Progenitor cell of endocrine pancreas (in vitro differentiated cells): ENCODE measurements around the gene ETV3L. TPM values are rescaled to one million over a fixed set of nuclear protein-coding genes. Genes with fewer than 3 reads are reported as not detected.
A peak's percentile ranks its signal among the peaks of the same experiment; 100 is the strongest.
"Not testable (repeated sequence)": the region's sequence is repeated elsewhere in the genome, so short reads cannot be mapped to it uniquely, and the experiment has no call there.

Experiments used
- DNase-seq: peaks from one replicate; pipeline ENCODE4 v3.0.0; 2021; ENCODE audit warnings: low spot score; ENCODE audit not compliant: unreplicated experiment
- H3K27ac Mint-ChIP-seq: 2 replicates; pipeline ENCODE4 v1.8.0; 2021; ENCODE audit warnings: mild to moderate bottlenecking, moderate library complexity, mixed read lengths
- H3K27me3 Mint-ChIP-seq: 2 replicates; pipeline ENCODE4 v1.8.0; 2021; ENCODE audit warnings: mixed read lengths
- H3K36me3 Mint-ChIP-seq: 2 replicates; pipeline ENCODE4 v1.8.0; 2022; ENCODE audit warnings: mixed read lengths; ENCODE audit not compliant: insufficient read depth
- H3K4me1 Mint-ChIP-seq: 2 replicates; pipeline ENCODE4 v1.8.0; 2021; ENCODE audit warnings: low read depth, mixed read lengths
- H3K4me3 Mint-ChIP-seq: 2 replicates; pipeline ENCODE4 v1.8.0; 2021; ENCODE audit warnings: low read depth, mild to moderate bottlenecking, moderate library complexity, mixed read lengths
- H3K9me3 Mint-ChIP-seq: 2 replicates; pipeline ENCODE4 v1.8.0; 2021; ENCODE audit warnings: low read depth, mixed read lengths
- CTCF ChIP-seq: fragments of 200-600 bp; sonication (generic); IDR thresholded peaks from one replicate; pipeline ENCODE4 v1.5.0; 2021; ENCODE audit warnings: antibody characterized with exemption, mild to moderate bottlenecking; ENCODE audit not compliant: unreplicated experiment
- total RNA-seq: library from RNA; stranded (reverse); gene quantifications from 2 replicates; pipeline ENCODE4 v1.2.1, GENCODE V29; 2021

The ETV3L gene
- total RNA-seq, 1 donor from 2014 or later: 0.72 TPM

GRCh38 chr1:157069601-157070000 lies 30.0 kb downstream of the ETV3L start:
- H3K36me3 Mint-ChIP-seq: no peaks in the 10 kb centered on the region
- H3K27me3 Mint-ChIP-seq: peaks cover 11% of the 10 kb centered on the region
- TF ChIP-seq CTCF: no peak
- no peak for DNase-seq
- no peaks in the 10 kb centered on the region for H3K4me1 Mint-ChIP-seq
- H3K4me3 Mint-ChIP-seq: no peak overlapping the region
- no peaks in the 10 kb centered on the region for H3K9me3 Mint-ChIP-seq
- H3K27ac Mint-ChIP-seq: no peak overlapping the region

DNA sequence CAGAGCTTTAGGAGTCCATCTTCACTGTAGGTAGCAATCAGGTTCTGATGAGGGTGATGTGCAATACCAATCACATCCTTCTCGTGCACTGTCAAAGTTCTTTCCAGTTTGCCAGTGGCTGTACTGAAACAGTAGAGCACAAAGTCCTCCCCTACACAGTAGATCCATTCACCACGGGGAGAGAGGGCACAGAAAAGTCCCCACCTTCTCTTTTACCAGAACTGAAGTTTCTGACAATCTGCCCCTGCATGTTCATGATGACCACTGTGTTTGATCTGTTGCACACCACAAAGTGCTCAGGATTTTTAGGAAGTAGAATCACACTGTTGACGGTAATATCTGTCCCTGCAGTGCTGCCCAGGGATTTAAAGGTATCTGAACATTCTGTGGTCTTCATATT lies 40.4 kb downstream of the ETV3L start:
- not testable (repeated sequence) for DNase-seq, H3K4me1 Mint-ChIP-seq, H3K27me3 Mint-ChIP-seq, H3K36me3 Mint-ChIP-seq, H3K27ac Mint-ChIP-seq, H3K4me3 Mint-ChIP-seq
- H3K9me3 Mint-ChIP-seq: peaks cover 15% of the 10 kb centered on the region

DNA sequence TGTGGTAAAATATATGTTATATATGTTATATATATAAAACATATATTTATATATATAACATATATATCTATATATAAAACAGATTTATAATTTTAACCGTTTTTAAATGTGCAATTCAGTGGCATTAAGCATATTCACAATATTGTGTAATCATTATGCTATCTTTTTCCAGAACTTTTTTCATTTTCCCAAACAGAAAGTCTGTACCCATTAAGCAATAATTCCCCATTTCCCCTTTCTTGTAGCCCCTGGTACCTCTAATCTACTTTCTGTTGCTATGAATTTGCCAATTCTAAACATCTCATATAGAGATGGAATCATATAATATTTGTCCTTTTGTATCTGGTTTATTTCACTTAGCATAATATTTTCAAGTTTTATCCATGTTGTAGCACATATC lies 43.3 kb downstream of the ETV3L start:
- Mint-ChIP-seq H3K4me3 (no peak overlapping the region), H3K27ac (no peak overlapping the region), H3K9me3 (peaks cover 14% of the 10 kb centered on the region), H3K4me1 (no peaks in the 10 kb centered on the region), H3K36me3 (no peaks in the 10 kb centered on the region), H3K27me3 (no peaks in the 10 kb centered on the region)
- no peak for TF ChIP-seq CTCF
- DNase-seq: no peak

DNA sequence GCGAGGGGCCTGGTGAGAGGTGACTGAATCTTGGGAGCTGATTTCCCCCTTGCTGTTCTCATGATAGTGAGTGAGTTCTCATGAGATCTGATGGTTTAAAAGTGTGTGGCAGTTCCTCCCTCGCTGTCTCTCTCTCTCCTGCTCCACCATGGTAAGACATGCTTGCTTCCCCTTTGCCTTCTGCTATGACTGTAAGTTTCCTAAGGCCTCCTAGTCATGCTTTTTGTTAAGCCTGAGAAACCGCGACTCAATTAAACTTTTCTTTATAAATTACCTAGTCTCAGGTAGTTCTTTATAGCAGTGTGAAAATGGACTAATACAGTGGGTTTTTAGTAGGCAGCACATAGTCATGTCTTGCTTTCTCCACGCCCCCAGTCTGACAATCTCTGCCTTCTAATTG lies 43.9 kb downstream of the ETV3L start:
- H3K4me1 Mint-ChIP-seq, DNase-seq, H3K27ac Mint-ChIP-seq, H3K27me3 Mint-ChIP-seq, H3K36me3 Mint-ChIP-seq, H3K4me3 Mint-ChIP-seq: not testable (repeated sequence)
- peaks cover 12% of the 10 kb centered on the region for H3K9me3 Mint-ChIP-seq

GRCh38 chr1:157050836-157051235 lies 48.8 kb downstream of the ETV3L start:
- DNase-seq: no peak
- peaks cover 7% of the 10 kb centered on the region for H3K4me1 Mint-ChIP-seq
- peaks cover 11% of the 10 kb centered on the region for H3K9me3 Mint-ChIP-seq
- no peaks in the 10 kb centered on the region for H3K27me3 Mint-ChIP-seq
- no peak overlapping the region for H3K27ac Mint-ChIP-seq
- no peaks in the 10 kb centered on the region for H3K36me3 Mint-ChIP-seq
- no peak overlapping the region for H3K4me3 Mint-ChIP-seq
- TF ChIP-seq CTCF: no peak

GRCh38 chr1:157047062-157047410 lies 52.6 kb downstream of the ETV3L start:
- H3K4me1 Mint-ChIP-seq: peaks cover 37% of the 10 kb centered on the region
- H3K4me3 Mint-ChIP-seq: peak overlapping the region; percentile 86
- H3K27ac Mint-ChIP-seq: peak overlapping the region; percentile 78
- peaks cover 7% of the 10 kb centered on the region for H3K9me3 Mint-ChIP-seq
- H3K27me3 Mint-ChIP-seq: no peaks in the 10 kb centered on the region
- H3K36me3 Mint-ChIP-seq: peaks cover 3% of the 10 kb centered on the region
- no peak for TF ChIP-seq CTCF
- DNase-seq: no peak
